GM03348 (cell line): ENCODE data around the gene HSDL1.
A peak's percentile ranks its signal among the peaks of the same experiment; 100 is the strongest.

ENCODE experiments used
- DNase-seq: peaks from one replicate; pipeline ENCODE4 v3.0.0; 2012; ENCODE audit warnings: low spot score

HSDL1 gene

GRCh38 chr16:84144859-84145639 lies at the start of gene HSDL1, which contains the start of gene DNAAF1:
Gene HSDL1, minus strand, starts transcription at chr16:84145177. Its CDS starts 13,856 bp downstream, at chr16:84131321.
Gene DNAAF1, plus strand, starts transcription at chr16:84145308. Its CDS starts 133 bp downstream, at chr16:84145441.
- DNase-seq, result peak; percentile 100

GRCh38 chr16:84194018-84194417 lies 49.0 kb upstream of the HSDL1 start:
- no peak for DNase-seq

- no peak for DNase-seq
Observed at GRCh38 chr16:84193480-84193879, 48.5 kb upstream of the HSDL1 start.

GRCh38 chr16:84191466-84191865 lies 46.5 kb upstream of the HSDL1 start:
- DNase-seq, result no peak

GRCh38 chr16:84190731-84191388 lies 45.9 kb upstream of the HSDL1 start, which contains the start of gene ADAD2:
Gene ADAD2, plus strand, starts transcription at chr16:84191157. Its CDS starts 74 bp downstream, at chr16:84191231.
- DNase-seq, result peak; percentile 38

GRCh38 chr16:84186685-84187437 lies 41.9 kb upstream of the HSDL1 start, which contains the start of gene TAF1C:
Gene TAF1C, minus strand, starts transcription at chr16:84187057. Its CDS starts 2,069 bp downstream, at chr16:84184988.
- peak; percentile 98 for DNase-seq

- DNase-seq, result no peak
Observed at GRCh38 chr16:84184775-84185174, 39.8 kb upstream of the HSDL1 start.

- DNase-seq, result no peak
Observed at GRCh38 chr16:84183911-84184591, 39.1 kb upstream of the HSDL1 start.

GRCh38 chr16:84183572-84183875 lies 38.5 kb upstream of the HSDL1 start:
- DNase-seq, result no peak

GRCh38 chr16:84182680-84183571 lies 37.9 kb upstream of the HSDL1 start:
- DNase-seq, result no peak

- no peak for DNase-seq
Observed at GRCh38 chr16:84182104-84182503, 37.1 kb upstream of the HSDL1 start.

GRCh38 chr16:84181144-84181915 lies 36.4 kb upstream of the HSDL1 start:
- no peak for DNase-seq

GRCh38 chr16:84180519-84181140 lies 35.7 kb upstream of the HSDL1 start:
- no peak for DNase-seq

- DNase-seq, result no peak
Observed at GRCh38 chr16:84179612-84180320, 34.8 kb upstream of the HSDL1 start.

GRCh38 chr16:84178892-84179611 lies 34.1 kb upstream of the HSDL1 start:
- no peak for DNase-seq

GRCh38 chr16:84178146-84178765 lies 33.3 kb upstream of the HSDL1 start:
- no peak for DNase-seq

GRCh38 chr16:84177741-84178073 lies 32.7 kb upstream of the HSDL1 start:
- DNase-seq, result peak; percentile 64
